BJ (cell line): Measurements from ENCODE around the gene CCDC183. TPM values are rescaled to one million over a fixed set of nuclear protein-coding genes. Genes with fewer than 3 reads are reported as not detected.
"Not testable (repeated sequence)": the region's sequence is repeated elsewhere in the genome, so short reads cannot be mapped to it uniquely, and the experiment has no call there.

Experiments
- CTCF ChIA-PET: fragments of 350-600 bp; formaldehyde crosslinking; extraction: SDS; loops from one replicate; lab custom pipeline; 2021; ENCODE audit warnings: antibody characterized with exemption, inconsistent platforms; lab: Yijun Ruan, JAX
- POLR2A ChIA-PET: fragments of 300-600 bp; sonication (Branson Sonifier 250); formaldehyde crosslinking; extraction: SDS; loops from one replicate; lab custom pipeline; 2021; ENCODE audit warnings: antibody characterized with exemption; lab: Charles Lee
- DNase-seq: peaks from one replicate; pipeline ENCODE4 v3.0.0-alpha.2; 2011; ENCODE audit warnings: low read depth
- H3K27me3 ChIP-seq: 2 replicates; pipeline ENCODE4 v1.6.0; 2011; ENCODE audit warnings: low read length; ENCODE audit not compliant: control insufficient read depth, insufficient read depth
- H3K36me3 ChIP-seq: 2 replicates; pipeline ENCODE4 v1.5.1; 2011; ENCODE audit warnings: low read length; ENCODE audit not compliant: control insufficient read depth, insufficient read depth
- H3K4me3 ChIP-seq: 2 replicates; pipeline ENCODE4 v1.5.1; 2011; ENCODE audit warnings: low read depth, mild to moderate bottlenecking, control low read depth, low read length
- polyA plus RNA-seq: library from polyadenylated mRNA; depleted of rRNA; stranded (reverse); fragments of >200 nt; gene quantifications from 2 replicates; pipeline ENCODE4 v1.2.3, GENCODE V29; 2011
- TF ChIP-seq, protein P1 (sequence below): IDR thresholded peaks from 2 replicates; pipeline ENCODE4 v1.5.1; 2011; ENCODE audit warnings: low read depth, mild to moderate bottlenecking, control low read depth, inconsistent platforms, low read length, moderate library complexity; ENCODE audit not compliant: insufficient read depth

CCDC183 gene
- polyA plus RNA-seq, 1 experiment = 0.20 TPM

DNA sequence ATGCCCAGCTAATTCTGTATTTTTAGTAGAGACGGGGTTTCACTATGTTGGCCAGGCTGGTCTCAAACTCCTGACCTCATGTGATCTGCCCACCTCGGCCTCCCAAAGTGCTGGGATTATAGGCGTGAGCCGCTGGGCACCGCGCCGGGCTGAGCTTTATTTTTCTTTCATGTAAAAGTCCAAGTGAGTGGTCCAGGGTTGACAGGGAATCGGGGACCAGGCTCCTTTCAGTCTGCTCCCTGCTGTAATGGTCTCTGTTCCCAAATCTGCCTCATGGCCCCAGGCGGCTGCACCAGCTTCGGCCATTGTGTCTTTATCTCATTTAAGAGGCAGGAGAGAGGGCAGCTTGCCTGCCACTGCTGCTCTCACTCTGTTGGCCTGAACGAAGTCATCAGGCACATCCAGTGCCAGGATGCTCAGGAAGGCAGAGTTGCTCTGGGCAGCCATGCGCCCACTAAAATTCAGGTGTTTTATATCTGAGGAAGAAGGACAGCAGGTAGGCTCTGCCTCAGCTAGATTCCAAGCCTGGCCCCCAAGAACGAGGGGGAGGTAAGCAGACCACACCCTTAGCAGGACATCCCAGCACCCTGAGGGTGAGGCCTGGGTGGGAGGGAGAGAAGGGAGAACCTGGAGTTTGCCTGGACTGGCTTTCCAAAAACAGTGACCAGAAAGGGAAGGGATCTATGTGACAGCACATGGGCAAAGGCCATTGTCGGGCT is 1.7 kb upstream of the CCDC183 start:
- ChIA-PET POLR2A (no interaction called here), CTCF (interaction anchor here (0.7 to 1.6 kb wide), 7 partner anchors 11 to 273 kb away, joined by 3 to 7 read pairs (median 3); partner anchors contain the start of gene LCN8)
- DNase-seq = no peak
- peaks cover 17% of the 10 kb centered on the region for H3K27me3 ChIP-seq
- TF ChIP-seq, protein P1, sequence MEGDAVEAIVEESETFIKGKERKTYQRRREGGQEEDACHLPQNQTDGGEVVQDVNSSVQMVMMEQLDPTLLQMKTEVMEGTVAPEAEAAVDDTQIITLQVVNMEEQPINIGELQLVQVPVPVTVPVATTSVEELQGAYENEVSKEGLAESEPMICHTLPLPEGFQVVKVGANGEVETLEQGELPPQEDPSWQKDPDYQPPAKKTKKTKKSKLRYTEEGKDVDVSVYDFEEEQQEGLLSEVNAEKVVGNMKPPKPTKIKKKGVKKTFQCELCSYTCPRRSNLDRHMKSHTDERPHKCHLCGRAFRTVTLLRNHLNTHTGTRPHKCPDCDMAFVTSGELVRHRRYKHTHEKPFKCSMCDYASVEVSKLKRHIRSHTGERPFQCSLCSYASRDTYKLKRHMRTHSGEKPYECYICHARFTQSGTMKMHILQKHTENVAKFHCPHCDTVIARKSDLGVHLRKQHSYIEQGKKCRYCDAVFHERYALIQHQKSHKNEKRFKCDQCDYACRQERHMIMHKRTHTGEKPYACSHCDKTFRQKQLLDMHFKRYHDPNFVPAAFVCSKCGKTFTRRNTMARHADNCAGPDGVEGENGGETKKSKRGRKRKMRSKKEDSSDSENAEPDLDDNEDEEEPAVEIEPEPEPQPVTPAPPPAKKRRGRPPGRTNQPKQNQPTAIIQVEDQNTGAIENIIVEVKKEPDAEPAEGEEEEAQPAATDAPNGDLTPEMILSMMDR = no peak
- no peak overlapping the region for H3K4me3 ChIP-seq
- H3K36me3 ChIP-seq = no peaks in the 10 kb centered on the region; the same call in 1 of the 2 replicates

DNA sequence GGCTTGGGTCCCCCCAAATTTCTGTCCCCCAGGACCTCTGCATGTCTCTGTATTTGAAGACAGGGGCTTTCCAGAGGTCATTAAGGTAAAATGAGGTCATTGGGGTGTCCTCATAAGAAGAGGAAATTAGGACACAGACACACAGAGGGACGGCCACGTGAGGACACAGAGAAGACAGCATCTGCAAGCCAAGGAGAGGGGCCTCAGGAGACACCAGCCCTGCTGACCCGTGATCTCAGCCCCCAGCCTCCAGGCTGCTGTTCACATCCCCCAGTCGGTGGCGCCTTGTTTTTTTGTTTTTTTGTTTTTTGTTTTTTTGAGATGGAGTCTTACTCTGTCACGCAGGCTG is 1.2 kb upstream of the CCDC183 start:
- POLR2A ChIA-PET = no interaction called here
- TF ChIP-seq, protein P1 = no peak
- no peak overlapping the region for H3K4me3 ChIP-seq
- no peak for DNase-seq
- H3K36me3 ChIP-seq = no peaks in the 10 kb centered on the region; the same call in 1 of the 2 replicates
- CTCF ChIA-PET = interaction anchor here (1.2 to 1.6 kb wide), 2 partner anchors 11 to 239 kb away, joined by 4 to 7 read pairs; no protein-coding TSS in a partner anchor
- H3K27me3 ChIP-seq = peaks cover 18% of the 10 kb centered on the region

DNA sequence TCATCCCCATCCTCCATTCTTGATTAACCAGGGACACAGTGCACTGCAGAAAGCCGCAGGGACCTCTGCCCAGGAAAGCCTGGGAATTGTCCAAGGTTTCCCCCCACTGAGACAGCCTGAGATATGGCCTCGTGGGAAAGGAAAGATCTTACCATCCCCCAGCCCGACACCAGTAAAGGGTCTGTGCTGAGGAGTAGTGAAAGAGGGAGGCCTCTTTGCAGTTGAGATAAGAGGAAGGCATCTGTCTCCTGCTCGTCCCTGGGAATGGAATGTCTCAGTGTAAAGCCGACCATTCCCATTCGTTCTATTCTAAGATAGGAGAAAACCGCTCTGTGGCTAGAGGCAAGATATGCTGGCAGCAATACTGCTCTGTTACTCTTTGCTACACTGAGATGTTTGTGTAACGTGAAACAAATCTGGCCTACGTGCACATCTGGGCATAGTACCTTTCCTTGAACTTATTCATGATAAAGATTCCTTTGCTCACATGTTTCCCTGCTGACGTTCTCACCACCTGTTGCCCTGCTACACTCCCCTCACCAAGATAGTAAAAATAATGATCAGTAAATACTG is 723 bp downstream of the CCDC183 start:
- POLR2A ChIA-PET, DNase-seq, H3K4me3 ChIP-seq, H3K36me3 ChIP-seq: not testable (repeated sequence)
- CTCF ChIA-PET = interaction anchor here (1.5 kb wide), 1 partner anchor 238 kb away, joined by 4 read pairs; no protein-coding TSS in a partner anchor
- peaks cover 23% of the 10 kb centered on the region for H3K27me3 ChIP-seq

DNA sequence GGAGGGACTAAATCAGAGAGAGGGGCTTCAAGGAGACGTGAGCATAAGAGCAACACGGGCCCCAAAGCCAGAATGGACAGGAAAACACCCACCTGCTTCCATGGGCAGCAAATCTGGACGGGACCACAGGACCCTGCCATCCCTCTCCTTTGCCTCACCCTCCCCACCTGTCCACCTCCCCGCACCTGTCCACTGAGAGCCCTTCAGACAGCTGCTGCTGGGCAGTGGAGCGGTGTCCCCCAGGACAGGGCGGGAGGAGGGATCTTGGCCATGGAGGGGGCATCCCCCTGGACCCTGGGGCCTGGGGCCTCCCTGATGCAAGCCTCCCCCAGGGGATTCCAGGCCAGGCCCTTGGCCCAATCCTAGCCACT is 2.6 kb downstream of the CCDC183 start:
- no peak overlapping the region for H3K4me3 ChIP-seq
- ChIA-PET POLR2A (no interaction called here), CTCF (interaction anchor here (0.7 to 1.2 kb wide), 5 partner anchors 11 to 230 kb away, joined by 3 to 4 read pairs (median 3); partner anchors contain the start of gene AJM1)
- TF ChIP-seq, protein P1 = no peak
- no peaks in the 10 kb centered on the region; the same call in 1 of the 2 replicates for H3K36me3 ChIP-seq
- peaks cover 25% of the 10 kb centered on the region for H3K27me3 ChIP-seq
- DNase-seq = no peak

DNA sequence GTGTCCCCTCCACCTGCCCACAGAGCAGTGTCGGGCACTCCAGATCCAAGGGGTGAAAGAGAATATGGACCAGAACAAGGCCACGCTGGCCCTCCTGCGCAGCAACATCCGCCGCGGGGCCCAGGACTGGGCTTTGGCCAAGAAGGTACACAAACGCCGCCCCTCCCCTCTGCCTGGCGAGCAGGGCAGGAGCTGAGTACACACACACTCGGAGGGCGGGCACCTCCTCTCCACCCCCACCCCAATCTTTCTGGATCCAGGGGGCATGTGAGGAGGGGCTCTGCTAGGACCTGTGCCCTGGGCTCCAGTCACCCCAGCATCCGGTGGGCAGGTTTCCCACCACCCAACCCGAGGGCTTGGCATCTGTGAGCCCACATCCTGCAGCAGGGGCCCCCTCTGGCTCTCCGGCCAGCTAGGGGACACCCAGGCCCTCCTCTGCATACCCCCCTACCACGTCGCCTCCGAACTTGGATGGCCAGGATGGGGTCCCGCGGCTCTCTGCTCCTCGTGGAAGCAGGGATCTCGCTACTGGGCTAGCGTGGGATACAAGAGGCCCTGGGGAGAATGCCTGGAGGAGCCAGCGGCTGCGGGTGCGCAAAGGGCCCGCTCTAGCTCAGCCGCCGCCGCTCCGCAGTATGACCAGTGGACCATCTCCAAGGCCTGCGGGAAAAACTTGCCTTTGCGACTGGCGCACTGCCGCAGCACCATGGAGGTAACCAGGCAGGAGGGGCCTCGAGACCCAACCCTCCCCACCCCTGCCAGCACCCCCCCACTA is 3.1 kb downstream of the CCDC183 start:
- H3K36me3 ChIP-seq = no peaks in the 10 kb centered on the region; the same call in 1 of the 2 replicates
- peaks cover 25% of the 10 kb centered on the region for H3K27me3 ChIP-seq
- H3K4me3 ChIP-seq = no peak overlapping the region
- TF ChIP-seq, protein P1 = no peak
- CTCF ChIA-PET = interaction anchor here (0.7 to 1.4 kb wide), 5 partner anchors 8 to 230 kb away, joined by 3 to 5 read pairs (median 4); partner anchors contain the start of genes AJM1 and TMEM141
- DNase-seq = no peak
- POLR2A ChIA-PET = no interaction called here
